C4-2B (cell line): ENCODE measurements around the gene UNC5CL.

Experiments used
- H3K27ac ChIP-seq: fragments of 450-650 bp; 2 replicates; pipeline ENCODE4 v1.5.1; 2017
- CTCF ChIP-seq: fragments of 450-650 bp; conservative IDR thresholded peaks from 2 replicates; pipeline ENCODE4 v1.5.1; 2017; ENCODE audit warnings: mild to moderate bottlenecking
- ZFX ChIP-seq: fragments of 450-650 bp; IDR thresholded peaks from 2 replicates; pipeline ENCODE4 v1.6.1; 2017

UNC5CL gene

GRCh38 chr6:41053041-41053440, 14.0 kb upstream of the UNC5CL start, which contains the start of gene APOBEC2:
Gene APOBEC2, plus strand, starts transcription at chr6:41053202. Its CDS starts 146 bp downstream, at chr6:41053348.
- TF ChIP-seq CTCF = no peak
- no peak for TF ChIP-seq ZFX
- no peak within 1 kb of the TSS for H3K27ac ChIP-seq

- H3K27ac ChIP-seq = no peak overlapping the region
- no peak for TF ChIP-seq CTCF
- TF ChIP-seq ZFX = no peak
Observed at GRCh38 chr6:41051873-41052272, 12.9 kb upstream of the UNC5CL start.

GRCh38 chr6:41050536-41050935, 11.5 kb upstream of the UNC5CL start:
- H3K27ac ChIP-seq = no peak overlapping the region
- no peak for TF ChIP-seq ZFX
- no peak for TF ChIP-seq CTCF

GRCh38 chr6:41049955-41050354, 10.9 kb upstream of the UNC5CL start:
- TF ChIP-seq ZFX = no peak
- no peak for TF ChIP-seq CTCF
- H3K27ac ChIP-seq = no peak overlapping the region

GRCh38 chr6:41049521-41049920, 10.5 kb upstream of the UNC5CL start:
- no peak for TF ChIP-seq CTCF
- TF ChIP-seq ZFX = no peak
- no peak overlapping the region for H3K27ac ChIP-seq

GRCh38 chr6:41047745-41048732, 9.0 kb upstream of the UNC5CL start:
- H3K27ac ChIP-seq = no peak overlapping the region

More at GRCh38 chr6:41047745-41048732, 9.0 kb upstream of the UNC5CL start:
- TF ChIP-seq CTCF = no peak
- no peak for TF ChIP-seq ZFX
